ENCODE results near the gene CCDC12. TPM values are rescaled to one million over a fixed set of nuclear protein-coding genes. Genes with fewer than 3 reads are reported as not detected.

The CCDC12 gene
- total RNA-seq, 1 experiment from 2014 or later = 33.1 TPM

DNA sequence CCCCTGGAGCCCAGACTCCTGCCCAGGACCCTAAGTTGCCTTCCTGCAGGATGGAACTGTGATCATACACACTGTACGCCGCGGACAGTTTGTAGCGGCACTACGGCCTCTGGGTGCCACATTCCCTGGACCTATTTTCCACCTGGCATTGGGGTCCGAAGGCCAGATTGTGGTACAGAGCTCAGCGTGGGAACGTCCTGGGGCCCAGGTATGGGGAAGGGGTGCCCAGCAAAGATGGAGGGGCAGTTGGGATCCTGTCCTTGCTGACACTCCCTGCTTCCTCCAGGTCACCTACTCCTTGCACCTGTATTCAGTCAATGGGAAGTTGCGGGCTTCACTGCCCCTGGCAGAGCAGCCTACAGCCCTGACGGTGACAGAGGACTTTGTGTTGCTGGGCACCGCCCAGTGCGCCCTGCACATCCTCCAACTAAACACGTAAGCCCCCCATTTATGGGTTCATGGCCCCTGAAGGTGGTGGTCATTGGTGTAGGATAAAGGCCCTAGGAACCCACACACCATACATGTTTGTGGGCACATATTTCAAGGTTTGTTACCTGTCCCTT is 31.8 kb upstream of the CCDC12 start:
- DNase-seq (ENCODE audit: extremely low read depth, low read depth) = no peak

DNA sequence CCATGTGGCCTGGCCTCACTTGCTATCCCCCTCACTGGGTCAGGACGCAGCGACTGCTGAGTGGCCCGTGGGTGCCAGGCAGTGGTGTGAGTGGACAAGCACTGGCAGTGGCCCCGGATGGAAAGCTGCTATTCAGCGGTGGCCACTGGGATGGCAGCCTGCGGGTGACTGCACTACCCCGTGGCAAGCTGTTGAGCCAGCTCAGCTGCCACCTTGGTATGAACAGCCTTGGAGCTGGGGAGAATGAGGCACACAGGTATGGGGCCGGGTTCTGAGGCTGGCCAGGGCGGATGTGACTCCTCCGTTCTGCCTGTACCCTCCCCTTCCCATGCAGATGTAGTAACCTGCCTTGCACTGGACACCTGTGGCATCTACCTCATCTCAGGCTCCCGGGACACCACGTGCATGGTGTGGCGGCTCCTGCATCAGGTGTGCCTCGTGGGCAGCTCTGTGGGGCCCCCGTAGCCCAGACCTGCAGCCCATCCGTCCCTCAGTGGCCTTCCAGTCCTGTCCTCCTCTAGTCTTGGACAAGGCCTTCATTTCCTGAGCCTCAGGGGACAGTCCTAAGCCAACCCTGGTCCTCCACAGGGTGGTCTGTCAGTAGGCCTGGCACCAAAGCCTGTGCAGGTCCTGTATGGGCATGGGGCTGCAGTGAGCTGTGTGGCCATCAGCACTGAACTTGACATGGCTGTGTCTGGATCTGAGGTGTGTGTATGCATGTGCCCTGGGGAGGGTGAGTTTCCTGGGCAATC is 31.1 kb upstream of the CCDC12 start:
- DNase-seq (ENCODE audit: extremely low read depth, low read depth) = no peak

DNA sequence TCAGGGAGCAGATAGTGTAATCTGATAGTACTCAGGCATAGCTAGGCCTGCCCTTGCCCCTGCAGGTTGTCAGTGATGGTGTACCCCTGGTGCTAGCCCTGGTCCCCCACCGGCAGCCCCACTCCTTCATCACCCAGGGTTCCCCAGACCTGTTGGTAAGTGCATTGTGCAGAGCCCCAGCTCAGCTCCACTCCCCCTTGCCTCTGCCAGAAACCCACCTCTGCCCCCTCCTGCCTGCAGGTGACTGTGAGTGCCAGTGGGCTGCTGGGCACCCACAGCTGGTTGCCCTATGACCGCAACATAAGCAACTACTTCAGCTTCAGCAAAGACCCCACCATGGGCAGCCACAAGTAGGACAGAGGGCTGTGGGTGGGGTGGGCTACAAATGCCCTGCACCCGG is 30.5 kb upstream of the CCDC12 start:
- DNase-seq (ENCODE audit: extremely low read depth, low read depth) = no peak

GRCh38 chr3:47006145-47006651 is 29.7 kb upstream of the CCDC12 start:
- no peak for DNase-seq (ENCODE audit: extremely low read depth, low read depth)

DNA sequence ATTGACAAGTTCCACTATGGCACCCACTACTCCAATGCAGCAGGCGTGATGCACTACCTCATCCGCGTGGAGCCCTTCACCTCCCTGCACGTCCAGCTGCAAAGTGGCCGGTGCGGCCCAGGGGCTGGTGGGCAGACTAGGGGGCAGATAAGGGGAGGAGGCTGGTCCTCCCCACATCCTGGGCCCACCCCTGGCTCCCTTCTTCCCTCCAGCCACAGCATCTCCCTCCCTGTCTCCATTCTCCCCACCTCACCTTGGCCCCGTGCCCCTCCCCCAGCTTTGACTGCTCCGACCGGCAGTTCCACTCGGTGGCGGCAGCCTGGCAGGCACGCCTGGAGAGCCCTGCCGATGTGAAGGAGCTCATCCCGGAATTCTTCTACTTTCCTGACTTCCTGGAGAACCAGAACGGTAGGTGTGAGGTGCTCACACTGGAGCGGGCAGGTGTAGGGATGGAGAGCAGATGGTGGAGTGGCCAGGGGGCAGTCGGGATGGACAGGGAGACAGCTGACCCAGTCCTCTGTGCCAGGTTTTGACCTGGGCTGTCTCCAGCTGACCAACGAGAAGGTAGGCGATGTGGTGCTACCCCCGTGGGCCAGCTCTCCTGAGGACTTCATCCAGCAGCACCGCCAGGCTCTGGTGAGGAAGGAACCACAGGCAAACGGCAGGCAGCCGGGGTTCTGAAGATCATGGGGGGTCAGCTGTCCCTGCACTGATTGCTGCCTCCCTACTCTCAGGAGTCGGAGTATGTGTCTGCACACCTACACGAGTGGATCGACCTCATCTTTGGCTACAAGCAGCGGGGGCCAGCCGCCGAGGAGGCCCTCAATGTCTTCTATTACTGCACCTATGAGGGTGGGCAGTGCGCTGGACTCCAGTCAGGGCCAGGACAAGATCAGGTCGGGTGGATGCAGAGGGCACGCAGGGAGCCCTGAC is 28.9 kb upstream of the CCDC12 start:
- no peak for DNase-seq (ENCODE audit: extremely low read depth, low read depth)

- DNase-seq (ENCODE audit: extremely low read depth, low read depth) = no peak
Measured at GRCh38 chr3:47004369-47005211, 28.0 kb upstream of the CCDC12 start.

- no peak for DNase-seq (ENCODE audit: extremely low read depth, low read depth)
Measured at GRCh38 chr3:47003461-47004368, 27.2 kb upstream of the CCDC12 start.

GRCh38 chr3:47003056-47003410 is 26.5 kb upstream of the CCDC12 start:
- DNase-seq (ENCODE audit: extremely low read depth, low read depth) = no peak

DNA sequence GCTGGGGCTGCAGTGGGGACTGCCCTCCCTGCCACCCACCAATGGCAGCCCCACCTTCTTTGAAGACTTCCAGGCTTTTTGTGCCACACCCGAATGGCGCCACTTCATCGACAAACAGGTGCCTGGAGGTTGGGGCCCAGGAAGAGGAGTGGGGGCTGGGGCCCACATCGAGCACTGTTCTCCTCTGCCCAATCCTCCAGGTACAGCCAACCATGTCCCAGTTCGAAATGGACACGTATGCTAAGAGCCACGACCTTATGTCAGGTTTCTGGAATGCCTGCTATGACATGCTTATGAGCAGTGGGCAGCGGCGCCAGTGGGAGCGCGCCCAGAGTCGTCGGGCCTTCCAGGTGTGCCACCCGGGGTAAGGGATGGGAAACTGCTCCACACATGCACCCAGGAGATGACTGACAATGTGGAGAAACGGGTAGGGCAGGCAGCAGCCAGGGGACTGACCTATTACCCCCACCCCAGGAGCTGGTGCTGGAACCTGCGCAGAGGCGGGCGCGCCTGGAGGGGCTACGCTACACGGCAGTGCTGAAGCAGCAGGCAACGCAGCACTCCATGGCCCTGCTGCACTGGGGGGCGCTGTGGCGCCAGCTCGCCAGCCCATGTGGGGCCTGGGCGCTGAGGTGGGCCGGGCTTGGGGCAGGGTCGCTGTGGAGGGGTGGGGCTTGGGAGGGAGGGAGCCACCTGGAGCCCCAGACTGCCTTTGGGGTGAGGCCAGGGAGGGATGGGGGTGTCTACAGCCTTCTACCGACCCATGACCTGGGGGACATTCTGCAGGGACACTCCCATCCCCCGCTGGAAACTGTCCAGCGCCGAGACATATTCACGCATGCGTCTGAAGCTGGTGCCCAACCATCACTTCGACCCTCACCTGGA is 25.9 kb upstream of the CCDC12 start:
- no peak for DNase-seq (ENCODE audit: extremely low read depth, low read depth)

DNA sequence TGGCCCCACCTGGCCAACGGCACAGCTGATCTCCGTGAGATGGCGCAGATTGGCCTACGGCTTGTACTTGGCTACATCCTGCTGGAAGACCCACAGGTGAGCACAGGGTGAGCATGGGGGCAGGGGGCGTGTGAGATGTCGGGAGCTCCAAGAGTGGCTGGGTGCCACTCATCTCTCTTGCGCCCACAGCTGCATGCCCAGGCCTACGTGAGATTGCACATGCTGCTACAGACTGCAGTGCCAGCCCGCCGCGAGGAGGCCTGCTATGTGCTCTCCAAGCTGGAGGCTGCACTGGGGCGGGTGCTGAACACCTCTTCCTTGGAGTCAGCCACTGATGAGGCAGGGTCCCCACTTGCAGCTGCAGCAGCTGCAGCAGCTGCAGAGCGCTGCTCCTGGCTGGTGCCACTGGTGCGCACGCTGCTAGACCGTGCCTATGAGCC is 25.2 kb upstream of the CCDC12 start:
- no peak for DNase-seq (ENCODE audit: extremely low read depth, low read depth)

- DNase-seq (ENCODE audit: extremely low read depth, low read depth) = no peak
Measured at GRCh38 chr3:47000922-47001730, 24.6 kb upstream of the CCDC12 start.

DNA sequence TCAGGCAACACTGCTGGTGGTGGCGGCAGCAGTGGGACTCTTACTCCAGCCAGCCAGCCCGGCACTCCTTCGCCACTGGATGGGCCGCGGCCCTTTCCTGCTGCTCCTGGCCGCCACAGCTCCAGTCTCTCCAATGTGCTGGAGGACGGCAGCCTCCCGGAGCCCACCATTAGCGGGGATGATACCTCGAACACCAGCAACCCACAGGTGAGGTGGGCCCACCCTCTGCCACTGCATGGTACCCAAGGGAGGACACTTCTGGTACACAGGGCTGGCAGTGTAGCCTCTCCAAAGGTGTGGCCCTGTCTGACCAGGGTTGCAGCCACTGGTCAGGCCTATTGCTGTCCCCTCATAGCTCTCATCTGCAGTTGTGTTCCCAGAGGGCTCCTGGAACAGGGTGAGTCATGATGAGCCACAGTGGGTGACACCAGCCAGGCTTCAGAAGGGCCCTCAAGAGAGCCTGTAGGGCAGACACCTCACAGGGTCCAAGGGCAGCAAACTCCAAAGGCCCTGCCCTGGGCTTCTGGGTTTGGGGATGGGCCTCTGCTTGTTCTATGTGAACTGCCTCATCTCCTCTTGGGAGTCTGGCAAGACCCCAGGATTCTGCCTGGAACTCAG is 23.8 kb upstream of the CCDC12 start:
- no peak for DNase-seq (ENCODE audit: extremely low read depth, low read depth)

DNA sequence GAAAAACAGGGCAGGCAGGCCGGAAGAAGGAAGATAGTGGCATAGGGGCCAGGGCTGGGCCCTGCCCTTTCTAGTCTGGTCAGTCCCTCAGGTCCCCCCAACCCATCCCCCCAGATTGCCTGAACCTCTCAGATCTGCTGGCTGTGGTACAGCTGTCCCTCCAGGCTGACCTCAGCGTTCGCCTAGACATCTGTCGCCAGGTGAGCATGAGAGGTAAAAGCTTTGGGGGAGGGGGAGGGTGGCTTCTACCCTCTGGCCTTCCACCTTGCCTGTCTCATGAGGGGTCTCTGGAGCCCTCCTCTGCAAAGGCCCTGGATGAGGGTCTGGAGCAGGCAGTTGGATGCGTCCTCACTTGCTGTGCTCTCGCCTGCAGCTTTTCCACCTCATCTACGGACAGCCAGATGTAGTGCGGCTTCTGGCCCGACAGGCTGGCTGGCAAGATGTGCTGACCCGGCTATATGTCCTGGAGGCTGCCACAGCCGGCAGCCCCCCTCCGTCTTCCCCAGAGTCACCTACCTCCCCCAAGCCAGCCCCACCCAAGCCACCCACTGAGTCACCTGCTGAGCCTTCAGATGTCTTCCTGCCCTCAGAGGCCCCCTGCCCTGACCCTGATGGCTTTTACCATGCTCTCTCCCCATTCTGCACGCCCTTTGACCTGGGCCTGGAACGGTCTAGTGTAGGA is 23.1 kb upstream of the CCDC12 start:
- DNase-seq (ENCODE audit: extremely low read depth, low read depth) = no peak

DNA sequence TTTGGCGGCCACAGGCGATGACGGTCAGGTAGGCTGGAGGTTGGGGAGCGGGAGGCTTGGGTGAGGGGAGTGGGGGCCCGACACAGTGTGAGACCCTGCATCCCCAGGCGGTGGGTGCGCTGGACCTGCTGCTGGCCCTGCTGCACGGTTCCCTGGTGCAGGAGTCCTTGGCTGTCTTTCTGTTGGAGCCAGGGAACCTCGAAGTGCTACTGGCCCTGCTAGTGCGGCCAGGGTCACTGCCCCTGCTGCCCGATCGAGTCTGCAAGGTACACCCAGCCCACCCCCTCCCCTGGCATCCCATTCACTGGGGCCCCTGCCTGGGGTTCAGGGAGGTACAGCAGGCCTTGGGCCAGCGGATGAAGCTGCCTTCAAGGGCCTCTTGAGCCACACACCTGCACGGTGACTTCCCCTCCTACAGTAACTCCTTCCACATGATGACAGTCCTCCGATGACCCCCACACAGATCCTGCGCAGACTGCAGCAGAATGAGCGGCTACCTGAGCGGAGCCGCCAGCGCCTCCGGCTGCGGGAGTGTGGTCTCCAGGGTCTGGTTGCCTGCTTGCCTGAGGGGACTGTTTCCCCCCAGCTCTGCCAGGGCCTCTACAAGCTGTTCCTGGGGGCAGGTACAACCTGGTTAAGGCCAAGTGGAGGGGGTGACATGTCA is 22.4 kb upstream of the CCDC12 start:
- DNase-seq (ENCODE audit: extremely low read depth, low read depth) = no peak

GRCh38 chr3:46998121-46998851 is 21.7 kb upstream of the CCDC12 start:
- DNase-seq (ENCODE audit: extremely low read depth, low read depth) = peak; percentile 40
